OCI-LY1 (cell line): Measurements from ENCODE around the gene NCAM1.

Experiments
- H2AFZ ChIP-seq: fragments of 200-600 bp; sonication (generic), shearing (Covaris generic); 2 replicates; pipeline ENCODE4 v1.6.0; 2014; ENCODE audit warnings: antibody characterized with exemption, mild to moderate bottlenecking, low read length
- H3F3A ChIP-seq: fragments of 200-600 bp; sonication (generic), shearing (Covaris generic); 2 replicates; pipeline ENCODE4 v1.6.0; 2014; ENCODE audit warnings: mild to moderate bottlenecking, antibody characterized with exemption, low read length, moderate library complexity; ENCODE audit not compliant: insufficient read depth
- H3K27ac ChIP-seq: fragments of 200-600 bp; sonication (generic); 2 replicates; pipeline ENCODE4 v1.5.1; 2014; ENCODE audit warnings: low read length, mixed run types, mild to moderate bottlenecking, low read depth; ENCODE audit not compliant: poor library complexity, severe bottlenecking
- H3K27me3 ChIP-seq: fragments of 200-600 bp; sonication (generic); 2 replicates; pipeline ENCODE4 v1.6.0; 2014; ENCODE audit warnings: antibody characterized with exemption, mild to moderate bottlenecking, low read length, moderate library complexity; ENCODE audit not compliant: insufficient read depth
- H3K36me3 ChIP-seq: fragments of 200-600 bp; sonication (generic); 2 replicates; pipeline ENCODE4 v1.6.1; 2014; ENCODE audit warnings: mild to moderate bottlenecking, antibody characterized with exemption, low read length, moderate library complexity, mixed read lengths; ENCODE audit not compliant: insufficient read depth
- H3K4me1 ChIP-seq: fragments of 200-600 bp; sonication (generic); 2 replicates; pipeline ENCODE4 v1.5.1; 2014; ENCODE audit warnings: mild to moderate bottlenecking, low read length, moderate library complexity; ENCODE audit not compliant: insufficient read depth, severe bottlenecking
- H3K4me2 ChIP-seq: fragments of 200-600 bp; sonication (generic), shearing (Covaris generic); 2 replicates; pipeline ENCODE4 v1.6.1; 2014; ENCODE audit warnings: low read length
- H3K4me3 ChIP-seq: fragments of 200-600 bp; sonication (generic); 2 replicates; pipeline ENCODE4 v1.5.1; 2014; ENCODE audit warnings: low read length, low read depth, mild to moderate bottlenecking, mixed read lengths; ENCODE audit not compliant: poor library complexity, severe bottlenecking
- H3K79me2 ChIP-seq: fragments of 200-600 bp; shearing (Covaris generic); 2 replicates; pipeline ENCODE4 v1.6.1; 2016; ENCODE audit warnings: mixed run types, low read length, mixed read lengths; ENCODE audit not compliant: insufficient read depth
- H3K9ac ChIP-seq: fragments of 200-600 bp; sonication (generic), shearing (Covaris generic); 2 replicates; pipeline ENCODE4 v1.6.1; 2014; ENCODE audit warnings: mild to moderate bottlenecking, low read length, mixed read lengths
- H3K9me2 ChIP-seq: fragments of 200-600 bp; sonication (generic), shearing (Covaris generic); 2 replicates; pipeline ENCODE4 v1.6.1; 2014; ENCODE audit warnings: low read depth, mild to moderate bottlenecking, low read length, mixed read lengths
- H3K9me3 ChIP-seq: fragments of 200-600 bp; shearing (Covaris generic); 2 replicates; pipeline ENCODE4 v1.6.1; 2014; ENCODE audit warnings: low read length, mixed read lengths
- H4K20me1 ChIP-seq: fragments of 200-600 bp; sonication (generic), shearing (Covaris generic); 2 replicates; pipeline ENCODE4 v1.6.0; 2016; ENCODE audit warnings: mild to moderate bottlenecking, low read length; ENCODE audit not compliant: insufficient read depth
- CTCF ChIP-seq: fragments of 200-600 bp; sonication (generic), shearing (Covaris generic); IDR thresholded peaks from 2 replicates; pipeline ENCODE4 v1.5.1; 2017; ENCODE audit warnings: mild to moderate bottlenecking, antibody characterized with exemption, low read length, moderate library complexity, mixed read lengths
- EZH2 ChIP-seq: fragments of 200-600 bp; sonication (generic), shearing (Covaris generic); IDR thresholded peaks from 2 replicates; pipeline ENCODE4 v1.8.0; 2017; ENCODE audit warnings: borderline replicate concordance, mixed run types, mild to moderate bottlenecking, antibody characterized with exemption, low read length, moderate library complexity, mixed read lengths

The NCAM1 gene

GRCh38 chr11:112942966-112943643 lies 18.1 kb upstream of the NCAM1 start:
- H3K27ac ChIP-seq: no peak overlapping the region
- peaks cover under 1% of the 10 kb centered on the region; the same call in 1 of the 2 replicates for H4K20me1 ChIP-seq
- H3K4me3 ChIP-seq: no peak overlapping the region
- H3K9me3 ChIP-seq: no peaks in the 10 kb centered on the region
- no peak for TF ChIP-seq EZH2
- no peak for TF ChIP-seq CTCF
- no peaks in the 10 kb centered on the region for H3K36me3 ChIP-seq
- H3K9ac ChIP-seq: no peak overlapping the region
- no peak overlapping the region for H3K4me2 ChIP-seq
- no peak overlapping the region for H2AFZ ChIP-seq
- H3K9me2 ChIP-seq: no peaks in the 10 kb centered on the region
- H3K79me2 ChIP-seq: no peaks in the 10 kb centered on the region
- no peaks in the 10 kb centered on the region for H3K4me1 ChIP-seq
- H3K27me3 ChIP-seq: no peaks in the 10 kb centered on the region
- no peaks in the 10 kb centered on the region for H3F3A ChIP-seq

- H2AFZ ChIP-seq: no peak overlapping the region
These were observed 14.4 kb upstream of the NCAM1 start for GRCh38 chr11:112946866-112947265.

DNA sequence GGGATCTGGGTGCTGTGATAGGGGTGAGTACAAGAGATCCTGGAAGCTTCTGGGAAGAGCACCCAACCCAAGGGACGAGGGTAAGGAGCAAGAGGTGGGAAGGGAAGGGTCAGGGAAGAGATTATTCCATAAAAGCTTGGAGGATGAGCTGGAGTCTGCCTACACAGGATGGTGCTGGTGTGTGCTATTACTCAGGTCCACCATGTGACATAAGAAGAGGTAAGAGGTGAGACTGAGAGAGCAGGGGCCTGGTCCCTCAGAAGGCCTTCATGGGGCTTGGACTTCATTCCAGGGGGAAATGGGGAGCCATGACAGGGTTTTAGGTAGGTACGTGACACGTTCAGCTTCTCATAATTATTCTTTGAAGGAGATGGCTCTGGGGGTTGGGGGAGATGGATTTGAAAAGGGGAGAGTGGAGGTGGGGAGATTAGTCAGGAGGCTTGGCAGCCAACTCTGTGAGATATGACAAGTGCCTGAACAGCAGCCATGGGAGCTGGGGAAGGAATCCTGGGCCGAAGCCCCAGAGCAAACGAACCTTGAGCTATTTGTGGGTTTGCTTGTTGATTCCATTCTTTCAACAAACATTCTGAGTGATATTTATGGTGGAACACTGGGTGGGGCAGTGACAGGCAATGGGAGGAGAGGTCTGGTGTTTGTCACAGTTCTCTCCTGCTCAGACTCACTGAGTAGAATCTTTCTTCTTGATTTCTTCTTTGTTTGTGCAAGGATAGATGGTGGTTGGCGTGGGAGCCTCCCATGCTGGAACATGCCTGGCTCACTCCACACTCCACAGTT lies 11.2 kb upstream of the NCAM1 start:
- H3K9me2 ChIP-seq: no peaks in the 10 kb centered on the region
- H3K4me1 ChIP-seq: no peaks in the 10 kb centered on the region
- no peaks in the 10 kb centered on the region for H3K9me3 ChIP-seq
- H3K4me2 ChIP-seq: no peak overlapping the region
- H3K4me3 ChIP-seq: no peak overlapping the region
- H3K9ac ChIP-seq: no peak overlapping the region
- no peaks in the 10 kb centered on the region for H3K36me3 ChIP-seq
- no peak overlapping the region for H2AFZ ChIP-seq
- no peaks in the 10 kb centered on the region for H3K27me3 ChIP-seq
- no peak overlapping the region for H3K27ac ChIP-seq
- no peaks in the 10 kb centered on the region for H3K79me2 ChIP-seq
- H3F3A ChIP-seq: no peaks in the 10 kb centered on the region
- TF ChIP-seq EZH2: no peak
- no peak for TF ChIP-seq CTCF
- H4K20me1 ChIP-seq: no peaks in the 10 kb centered on the region

More at GRCh38 chr11:112946866-112947265, 14.4 kb upstream of the NCAM1 start:
- Histone ChIP-seq H3K27me3 (no peaks in the 10 kb centered on the region), H3K4me3 (no peak overlapping the region), H3K27ac (no peak overlapping the region), H3K4me2 (no peak overlapping the region), H4K20me1 (no peaks in the 10 kb centered on the region), H3F3A (no peaks in the 10 kb centered on the region), H3K36me3 (no peaks in the 10 kb centered on the region), H3K9me3 (no peaks in the 10 kb centered on the region), H3K9ac (no peak overlapping the region), H3K79me2 (no peaks in the 10 kb centered on the region), H3K9me2 (no peaks in the 10 kb centered on the region), H3K4me1 (no peaks in the 10 kb centered on the region)
- TF ChIP-seq CTCF: no peak
- TF ChIP-seq EZH2: no peak
